Coronary artery (tissue), 2 donors: ENCODE data around the gene GPR157.

ENCODE experiments used
- DNase-seq: peaks from one replicate; pipeline ENCODE4 v3.0.0-alpha.2; 2017; ENCODE audit warnings: low spot score
- H3K27ac ChIP-seq, 2 donors: fragments of 200-600 bp; sonication (generic); one replicate each; pipeline ENCODE4 v1.5.1; 2016 to 2019
- H3K4me3 ChIP-seq: fragments of 200-600 bp; sonication (generic); 2 replicates; pipeline ENCODE4 v1.5.1; 2016; ENCODE audit warnings: mild to moderate bottlenecking, moderate library complexity
- CTCF ChIP-seq: fragments of 200-600 bp; sonication (generic); IDR thresholded peaks from one replicate; pipeline ENCODE4 v1.5.1; 2019; ENCODE audit warnings: antibody characterized with exemption

The GPR157 gene

GRCh38 chr1:9086796-9087195 is 42.1 kb downstream of the GPR157 start:
- DNase-seq: no peak
- Histone ChIP-seq H3K27ac (no peak overlapping the region), H3K4me3 (no peak overlapping the region)
- TF ChIP-seq CTCF: no peak

GRCh38 chr1:9086045-9086444 is 42.9 kb downstream of the GPR157 start:
- no peak for TF ChIP-seq CTCF
- DNase-seq: no peak
- H3K4me3 ChIP-seq: no peak overlapping the region
- H3K27ac ChIP-seq: no peak overlapping the region

- Histone ChIP-seq H3K4me3 (no peak overlapping the region), H3K27ac (no peak overlapping the region)
- no peak for TF ChIP-seq CTCF
- DNase-seq: no peak
Measured at GRCh38 chr1:9085306-9085940, 43.5 kb downstream of the GPR157 start.

- no peak for DNase-seq
- Histone ChIP-seq H3K4me3 (no peak overlapping the region), H3K27ac (no peak overlapping the region)
- TF ChIP-seq CTCF: no peak
Measured at GRCh38 chr1:9084906-9085305, 44.0 kb downstream of the GPR157 start.

- Histone ChIP-seq H3K27ac (no peak overlapping the region), H3K4me3 (no peak overlapping the region)
- DNase-seq: no peak
- TF ChIP-seq CTCF: no peak
Measured at GRCh38 chr1:9081473-9081872, 47.4 kb downstream of the GPR157 start.

- H3K4me3 ChIP-seq: no peak overlapping the region
- TF ChIP-seq CTCF: no peak
- no peak overlapping the region for H3K27ac ChIP-seq
- no peak for DNase-seq
Measured at GRCh38 chr1:9080705-9081291, 48.1 kb downstream of the GPR157 start.

GRCh38 chr1:9079988-9080704 is 48.8 kb downstream of the GPR157 start:
- no peak overlapping the region for H3K27ac ChIP-seq

More at GRCh38 chr1:9079988-9080704, 48.8 kb downstream of the GPR157 start:
- DNase-seq: no peak
- H3K4me3 ChIP-seq: no peak overlapping the region
- TF ChIP-seq CTCF: no peak
